ENCODE data around the gene LCN2.

The LCN2 gene

GRCh38 chr9:128118971-128119665 is 30.1 kb upstream of the LCN2 start:
- 0 out of 2 replicates have a peak, but pooled peaks have one; percentile 29 for TF ChIP-seq POLR2AphosphoS5 (IDR thresholded peaks at IDR 0.05; ENCODE audit: low read depth, low read length)
- TF ChIP-seq SIN3A (IDR thresholded peaks at IDR 0.05; ENCODE audit: borderline replicate concordance, insufficient read depth, low read length), result no peak
- TF ChIP-seq TAF1 (IDR thresholded peaks at IDR 0.05; ENCODE audit: borderline replicate concordance, insufficient read depth, low read length), result no peak
- TF ChIP-seq REST (IDR thresholded peaks at IDR 0.05; ENCODE audit: insufficient read depth in 1 of 2, low read depth in 2 of 2, low read length in 2 of 2), result no peak

GRCh38 chr9:128120061-128120740 is 29.1 kb upstream of the LCN2 start:
- TF ChIP-seq TAF1 (IDR thresholded peaks at IDR 0.05; ENCODE audit: borderline replicate concordance, insufficient read depth, low read length) (no peak), SIN3A (IDR thresholded peaks at IDR 0.05; ENCODE audit: borderline replicate concordance, insufficient read depth, low read length) (no peak), POLR2AphosphoS5 (IDR thresholded peaks at IDR 0.05; ENCODE audit: low read depth, low read length) (no peak), REST (IDR thresholded peaks at IDR 0.05; ENCODE audit: insufficient read depth in 1 of 2, low read depth in 2 of 2, low read length in 2 of 2) (no peak), FOXP2 (optimal IDR thresholded peaks at IDR 0.05; ENCODE audit: borderline replicate concordance, extremely low read depth, extremely low read length, insufficient read depth) (no peak)

GRCh38 chr9:128120741-128121465 is 28.4 kb upstream of the LCN2 start:
- TF ChIP-seq SIN3A (IDR thresholded peaks at IDR 0.05; ENCODE audit: borderline replicate concordance, insufficient read depth, low read length), result no peak
- TF ChIP-seq TAF1 (IDR thresholded peaks at IDR 0.05; ENCODE audit: borderline replicate concordance, insufficient read depth, low read length), result no peak
- TF ChIP-seq POLR2AphosphoS5 (IDR thresholded peaks at IDR 0.05; ENCODE audit: low read depth, low read length), result no peak; the same call in 1 of the 2 replicates
- no peak for TF ChIP-seq REST (IDR thresholded peaks at IDR 0.05; ENCODE audit: insufficient read depth in 1 of 2, low read depth in 2 of 2, low read length in 2 of 2)
- TF ChIP-seq FOXP2 (optimal IDR thresholded peaks at IDR 0.05; ENCODE audit: borderline replicate concordance, extremely low read depth, extremely low read length, insufficient read depth), result no peak

GRCh38 chr9:128121466-128121810 is 27.8 kb upstream of the LCN2 start:
- TF ChIP-seq POLR2AphosphoS5 (IDR thresholded peaks at IDR 0.05; ENCODE audit: low read depth, low read length) (no peak; the same call in 1 of the 2 replicates), TAF1 (IDR thresholded peaks at IDR 0.05; ENCODE audit: borderline replicate concordance, insufficient read depth, low read length) (no peak), REST (IDR thresholded peaks at IDR 0.05; ENCODE audit: insufficient read depth in 1 of 2, low read depth in 2 of 2, low read length in 2 of 2) (no peak)
